Activated CD4-positive, alpha-beta T cell treated with anti-CD3 and anti-CD28 coated beads for 24 hours (primary cell): Measurements from ENCODE around the gene SLC1A2.
A peak's percentile ranks its signal among the peaks of the same experiment; 100 is the strongest.
"Not testable (repeated sequence)": the region's sequence is repeated elsewhere in the genome, so short reads cannot be mapped to it uniquely, and the experiment has no call there.

Experiments used
- DNase-seq, 2 donors: peaks; one replicate each; pipeline ENCODE4 v3.0.0-alpha.2; 2020; ENCODE audit warnings: low read depth in 2 of 2

SLC1A2 gene

GRCh38 chr11:35242412-35243242, 176.7 kb downstream of the SLC1A2 start:
- DNase-seq: no peak

- no peak for DNase-seq
Observed at GRCh38 chr11:35241531-35241930, 177.8 kb downstream of the SLC1A2 start.

GRCh38 chr11:35241083-35241482, 178.3 kb downstream of the SLC1A2 start:
- no peak for DNase-seq

DNA sequence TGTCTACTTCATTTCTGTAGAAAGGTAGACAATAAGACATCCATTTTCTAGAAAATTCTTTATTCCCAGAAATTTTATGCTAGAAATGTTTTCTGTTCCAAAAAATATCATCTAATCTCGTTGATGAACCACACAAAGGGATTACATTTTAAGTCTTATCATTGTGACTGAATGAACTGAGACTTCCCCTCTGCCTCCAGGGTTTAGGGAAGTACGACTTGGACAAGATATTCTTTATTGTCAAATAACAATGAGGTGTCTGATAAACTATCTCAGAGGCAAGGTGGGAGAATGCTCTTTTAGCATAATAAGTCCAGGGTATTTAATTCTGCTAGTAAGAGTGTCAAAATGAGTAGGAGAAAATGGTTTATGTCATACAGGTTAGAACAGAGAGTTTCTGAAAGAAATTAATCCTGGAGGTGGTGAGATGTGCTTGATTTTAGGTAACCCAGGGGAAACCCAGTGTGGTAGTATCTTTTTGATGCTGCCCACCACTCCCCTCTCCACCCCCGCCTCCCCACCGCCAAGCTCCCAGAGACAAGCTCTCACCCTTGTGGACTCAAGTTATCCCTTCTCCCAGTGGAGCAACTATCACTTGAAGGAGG, 179.8 kb downstream of the SLC1A2 start:
- DNase-seq: no peak

- no peak for DNase-seq
Observed at GRCh38 chr11:35238882-35239281, 180.5 kb downstream of the SLC1A2 start.

- peak; percentile 33 to 53 for DNase-seq
Observed at GRCh38 chr11:35237860-35238715, 181.3 kb downstream of the SLC1A2 start.

DNA sequence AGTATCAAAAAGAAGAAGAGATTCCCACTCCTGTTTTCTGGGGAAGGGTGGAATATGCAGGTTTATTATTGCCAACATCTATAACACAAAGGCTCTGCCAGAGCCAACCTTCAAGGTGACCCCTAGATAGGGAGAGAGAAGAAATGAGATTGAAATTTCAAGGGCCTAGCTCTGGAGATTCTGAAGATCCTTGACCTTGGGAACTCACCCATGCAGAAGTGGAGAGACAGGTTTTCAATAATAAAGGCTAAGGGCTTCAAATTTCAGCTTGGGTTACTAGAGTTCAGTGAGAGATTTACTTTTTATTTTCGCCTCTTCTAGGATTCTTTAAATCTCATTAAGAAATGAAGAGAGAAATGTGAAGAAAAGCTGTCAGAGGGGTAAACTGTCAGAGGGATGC, 182.0 kb downstream of the SLC1A2 start:
- DNase-seq: no peak

DNA sequence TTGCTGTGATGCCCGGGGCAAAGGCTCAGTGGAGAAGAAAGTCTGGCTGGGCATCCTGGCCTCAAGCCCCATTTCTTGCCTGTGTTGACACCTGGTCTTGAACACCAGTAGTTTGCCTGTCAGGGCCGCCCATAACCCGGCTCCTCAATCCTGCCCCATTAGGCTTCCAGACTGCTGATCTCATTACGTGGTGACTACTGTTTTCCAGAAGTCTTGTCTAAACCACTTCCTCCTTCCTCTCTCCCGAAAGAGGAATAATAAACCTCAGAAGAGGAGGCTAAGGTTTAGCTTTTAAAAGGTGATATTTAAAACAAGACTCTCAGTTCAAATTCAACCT, 182.7 kb downstream of the SLC1A2 start:
- DNase-seq: no peak

DNA sequence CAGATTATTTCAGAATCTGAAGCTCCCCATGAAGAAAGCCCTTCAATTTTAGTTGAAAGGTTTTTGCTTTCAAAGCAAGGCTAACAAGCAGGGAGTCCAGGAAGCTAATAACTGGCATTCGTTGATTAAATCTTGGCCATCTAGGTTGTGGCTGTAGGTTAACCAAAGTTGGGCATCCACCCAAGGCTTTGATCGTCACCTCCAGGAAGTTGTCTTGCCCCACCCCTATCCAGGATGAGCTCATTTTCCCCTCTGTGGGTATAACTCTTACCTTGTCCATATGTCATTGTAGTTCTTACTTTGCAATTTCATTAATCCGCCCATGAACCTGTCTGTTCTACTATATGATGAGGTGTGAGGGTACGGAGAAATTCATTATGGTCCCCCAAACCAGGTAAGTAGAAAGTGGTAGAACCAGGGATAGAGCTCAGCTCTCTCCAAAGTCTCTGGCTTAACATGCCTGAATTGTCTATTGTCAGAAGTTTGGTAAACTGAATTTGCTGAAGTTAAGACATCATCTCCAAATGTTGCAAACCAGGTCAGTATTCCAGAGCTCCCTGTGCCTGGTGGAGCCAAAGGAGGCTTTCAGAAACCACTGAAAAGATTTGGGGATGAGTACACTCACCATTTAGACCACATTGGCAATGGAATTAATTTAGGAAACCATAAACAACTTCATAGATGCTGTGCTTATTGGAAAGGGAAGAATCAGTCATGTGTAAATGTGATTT, 183.3 kb downstream of the SLC1A2 start:
- DNase-seq: peak; percentile 5 to 25

DNA sequence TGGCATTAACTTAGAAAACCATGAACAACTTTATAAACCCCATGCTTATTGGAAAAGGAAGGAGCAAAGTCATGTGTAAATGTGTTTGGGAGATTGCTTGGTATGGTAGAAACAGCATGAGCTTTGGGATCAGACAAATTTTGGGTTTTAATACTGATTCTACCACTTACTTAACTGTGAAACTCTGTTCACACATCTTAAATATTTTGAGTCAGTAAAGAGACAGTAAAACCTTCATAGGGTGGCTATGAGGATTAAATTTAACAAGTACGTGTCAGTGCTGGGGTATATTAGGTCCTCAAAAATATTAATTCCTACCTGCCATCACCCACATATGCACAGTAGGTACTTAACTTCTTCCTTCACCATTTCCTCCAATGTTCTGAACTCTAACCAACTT, 183.9 kb downstream of the SLC1A2 start:
- no peak for DNase-seq

DNA sequence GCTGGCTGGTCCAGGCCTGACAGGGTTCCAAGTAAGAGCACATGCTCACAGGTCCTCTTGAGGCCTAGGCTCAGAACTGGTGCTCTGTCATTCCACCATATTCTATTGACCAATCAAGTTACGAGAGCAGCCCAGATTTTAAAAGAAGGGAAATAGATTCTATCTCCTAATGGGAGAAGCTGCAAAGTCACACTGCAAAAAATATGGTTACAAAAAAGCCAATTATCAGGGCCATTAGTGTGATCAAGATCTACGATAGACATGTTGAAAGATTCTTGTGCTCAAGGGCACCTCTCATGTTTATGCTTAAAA, 184.2 kb downstream of the SLC1A2 start:
- DNase-seq: no peak

GRCh38 chr11:35234460-35235156, 184.8 kb downstream of the SLC1A2 start:
- DNase-seq: no peak

DNA sequence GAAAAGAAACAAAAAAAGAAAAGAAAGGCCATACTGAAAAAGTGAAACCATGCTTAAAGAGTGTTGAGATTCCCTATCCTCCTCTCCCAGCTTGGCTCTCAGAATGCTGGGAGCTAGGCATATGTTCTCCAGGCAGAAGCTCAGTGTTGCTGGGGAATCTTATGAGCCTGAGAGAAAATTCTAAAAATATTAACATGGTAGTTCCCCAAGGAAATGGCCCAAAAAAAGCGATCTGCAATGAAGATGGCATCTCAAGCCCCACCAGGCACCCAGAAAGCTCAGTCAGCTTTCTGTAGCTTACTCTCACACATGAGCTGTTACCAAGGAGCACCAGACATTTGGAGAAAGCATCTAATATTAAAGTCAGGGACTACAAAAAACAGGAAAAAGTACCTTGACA, 185.8 kb downstream of the SLC1A2 start:
- DNase-seq: no peak

DNA sequence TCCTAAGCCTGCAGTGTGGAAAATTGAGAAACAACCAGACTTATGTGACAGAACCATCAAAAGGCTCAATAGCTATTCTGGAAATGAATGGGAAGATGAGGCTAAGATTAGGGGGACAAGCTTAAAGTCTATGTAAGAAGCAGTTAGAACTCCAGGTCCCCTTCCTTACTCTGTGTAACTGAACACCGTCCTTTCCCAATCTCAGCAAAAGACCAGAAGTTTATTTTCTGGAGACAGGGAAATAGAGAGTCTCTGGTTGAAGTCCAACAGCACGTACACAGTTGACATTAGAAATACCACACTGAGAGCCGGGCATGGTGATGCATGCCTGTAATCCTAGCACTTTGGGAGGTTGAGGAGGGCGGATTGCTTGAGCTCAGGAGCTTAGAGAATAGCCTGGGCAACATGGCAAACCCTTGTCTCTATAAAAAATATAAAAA, 186.4 kb downstream of the SLC1A2 start:
- DNase-seq: no peak

- DNase-seq: no peak
Observed at GRCh38 chr11:35231076-35231860, 188.1 kb downstream of the SLC1A2 start.

GRCh38 chr11:35230388-35230787, 189.0 kb downstream of the SLC1A2 start:
- no peak for DNase-seq

- no peak for DNase-seq
Observed at GRCh38 chr11:35228328-35228725, 191.0 kb downstream of the SLC1A2 start.

GRCh38 chr11:35227576-35228327, 191.6 kb downstream of the SLC1A2 start:
- DNase-seq: no peak

DNA sequence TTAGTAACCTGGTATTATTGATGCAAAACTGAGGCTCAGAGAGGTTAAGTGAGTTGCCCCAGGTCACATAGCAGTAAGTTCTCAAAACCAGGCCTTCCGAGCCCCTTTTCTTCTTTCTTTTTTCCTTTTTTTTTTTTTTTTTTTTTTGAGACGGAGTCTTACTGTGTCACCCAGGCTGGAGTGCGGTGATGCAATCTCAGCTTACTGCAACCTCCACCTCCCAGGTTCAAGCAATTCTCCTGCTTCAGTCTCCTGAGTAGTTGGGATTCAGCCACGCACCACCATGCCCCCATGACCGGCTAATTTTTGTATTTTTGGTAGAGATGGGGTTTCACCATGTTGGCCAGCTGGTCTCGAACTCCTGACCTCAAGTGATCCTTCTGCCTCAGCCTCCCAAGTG, 192.6 kb downstream of the SLC1A2 start:
- DNase-seq: not testable (repeated sequence)

DNA sequence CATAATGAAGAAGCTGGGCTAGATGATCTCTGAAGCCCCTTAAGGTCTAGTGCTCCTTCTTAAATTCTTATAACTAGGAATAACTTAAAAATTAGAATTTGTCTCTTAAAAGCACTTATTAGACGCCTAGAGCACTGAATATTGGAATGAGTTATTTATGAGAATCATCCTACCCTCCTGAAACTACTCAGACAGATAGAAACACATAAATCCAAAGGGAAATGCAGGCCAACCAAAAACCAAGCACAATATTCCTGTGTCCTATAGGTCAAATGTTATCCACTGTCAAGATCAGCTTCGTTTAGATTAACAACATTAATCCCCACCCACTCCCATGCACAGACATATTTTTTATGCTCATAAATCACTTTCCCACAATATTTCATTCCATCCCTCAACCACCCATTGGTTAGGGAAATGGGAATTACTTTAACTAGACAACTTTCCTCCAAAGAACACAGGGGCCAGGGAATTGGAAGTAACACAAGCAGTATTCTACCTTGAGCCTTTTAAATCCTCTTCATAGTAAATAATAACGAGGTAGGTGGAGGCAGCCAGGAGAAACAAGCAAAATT, 193.3 kb downstream of the SLC1A2 start:
- no peak for DNase-seq
